GM12874 (cell line): ENCODE measurements around the gene SPG7.

ENCODE experiments used
- CTCF ChIP-seq: IDR thresholded peaks from 2 replicates; pipeline ENCODE4 v1.5.1; 2011; ENCODE audit warnings: low read depth, mild to moderate bottlenecking, control low read depth, low read length, moderate library complexity; ENCODE audit not compliant: insufficient read depth

The SPG7 gene

GRCh38 chr16:89507834-89508590 lies at the start of gene SPG7:
TSS of gene SPG7 (plus strand) at chr16:89508403. CDS start at chr16:89508418, 15 bp downstream.
- TF ChIP-seq CTCF = no peak

- TF ChIP-seq CTCF = no peak
These were observed 49.7 kb upstream of the SPG7 start for GRCh38 chr16:89458551-89458950.

GRCh38 chr16:89458967-89459366 lies 49.2 kb upstream of the SPG7 start:
- no peak for TF ChIP-seq CTCF

- no peak for TF ChIP-seq CTCF
These were observed 47.6 kb upstream of the SPG7 start for GRCh38 chr16:89460556-89460955.

- no peak for TF ChIP-seq CTCF
These were observed 41.3 kb upstream of the SPG7 start for GRCh38 chr16:89466920-89467319.

GRCh38 chr16:89467382-89467781 lies 40.8 kb upstream of the SPG7 start:
- no peak for TF ChIP-seq CTCF

GRCh38 chr16:89472711-89473075 lies 35.5 kb upstream of the SPG7 start:
- TF ChIP-seq CTCF = no peak
